CD4-positive, alpha-beta T cell treated with Interleukin-1 beta for 1 hour (primary cell): ENCODE results near the gene ZG16.
"Not testable (repeated sequence)": the region's sequence is repeated elsewhere in the genome, so short reads cannot be mapped to it uniquely, and the experiment has no call there.

Experiments
- DNase-seq, 2 donors: peaks; one replicate each; pipeline ENCODE4 v3.0.0-alpha.2; 2020 to 2022

ZG16 gene

GRCh38 chr16:29753516-29753915, 24.5 kb upstream of the ZG16 start:
- DNase-seq = no peak

- peak in 1 of 2 donors; percentile 40 for DNase-seq
Measured at GRCh38 chr16:29756654-29757053, 21.4 kb upstream of the ZG16 start.

GRCh38 chr16:29757086-29757485, 21.0 kb upstream of the ZG16 start:
- DNase-seq = not testable (repeated sequence)

GRCh38 chr16:29757950-29758466, 20.0 kb upstream of the ZG16 start:
- DNase-seq = no peak

GRCh38 chr16:29760567-29761279, 17.3 kb upstream of the ZG16 start:
- DNase-seq = no peak

- not testable (repeated sequence) for DNase-seq
Measured at GRCh38 chr16:29761280-29761651, 16.8 kb upstream of the ZG16 start.

GRCh38 chr16:29761882-29762281, 16.2 kb upstream of the ZG16 start:
- no peak for DNase-seq

GRCh38 chr16:29763326-29763725, 14.7 kb upstream of the ZG16 start:
- no peak for DNase-seq

- DNase-seq = no peak
Measured at GRCh38 chr16:29765167-29766032, 12.7 kb upstream of the ZG16 start.

GRCh38 chr16:29766571-29766970, 11.5 kb upstream of the ZG16 start:
- no peak for DNase-seq

- no peak for DNase-seq
Measured at GRCh38 chr16:29767062-29767461, 11.0 kb upstream of the ZG16 start.

GRCh38 chr16:29769507-29769906, 8.5 kb upstream of the ZG16 start:
- DNase-seq = no peak

GRCh38 chr16:29770250-29770929, 7.7 kb upstream of the ZG16 start:
- no peak for DNase-seq

- not testable (repeated sequence) for DNase-seq
Measured at GRCh38 chr16:29772330-29772729, 5.7 kb upstream of the ZG16 start.

- DNase-seq = no peak
Measured at GRCh38 chr16:29774730-29775129, 3.3 kb upstream of the ZG16 start.

GRCh38 chr16:29775742-29776408, 2.2 kb upstream of the ZG16 start:
- DNase-seq = no peak

GRCh38 chr16:29779474-29779873, 1.4 kb downstream of the ZG16 start:
- no peak for DNase-seq

- not testable (repeated sequence) for DNase-seq
Measured at GRCh38 chr16:29783094-29783953, 5.3 kb downstream of the ZG16 start.

- peak in 1 of 2 donors; percentile 18 for DNase-seq
Measured at GRCh38 chr16:29784157-29784556, 6.1 kb downstream of the ZG16 start.

GRCh38 chr16:29784901-29785500, 6.9 kb downstream of the ZG16 start:
- DNase-seq = peak; percentile 79 to 80

GRCh38 chr16:29787155-29787554, 9.1 kb downstream of the ZG16 start:
- not testable (repeated sequence) for DNase-seq
